ENCODE data around the gene KRT33B.

DNA sequence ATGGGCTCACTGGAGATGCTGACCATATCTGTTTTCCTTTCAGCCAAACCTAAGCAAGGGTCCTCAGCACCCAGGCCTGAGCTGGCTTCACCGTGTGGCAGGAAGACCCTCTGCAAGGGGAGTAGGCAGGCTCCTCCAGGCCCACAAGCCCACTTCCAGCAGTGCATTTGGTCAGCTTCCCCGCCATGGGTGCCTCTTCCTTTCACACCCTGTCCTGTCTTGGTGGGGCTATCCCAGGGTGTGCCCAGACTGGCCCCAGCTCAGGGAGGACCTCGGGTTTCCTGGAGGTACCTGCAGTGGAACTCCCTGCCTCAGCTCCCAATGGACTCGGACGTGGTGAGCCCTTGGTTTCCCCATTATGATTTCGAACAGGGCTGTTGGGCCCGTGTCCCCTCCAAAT, 41.4 kb downstream of the KRT33B start:
- TF ChIP-seq, protein P1, sequence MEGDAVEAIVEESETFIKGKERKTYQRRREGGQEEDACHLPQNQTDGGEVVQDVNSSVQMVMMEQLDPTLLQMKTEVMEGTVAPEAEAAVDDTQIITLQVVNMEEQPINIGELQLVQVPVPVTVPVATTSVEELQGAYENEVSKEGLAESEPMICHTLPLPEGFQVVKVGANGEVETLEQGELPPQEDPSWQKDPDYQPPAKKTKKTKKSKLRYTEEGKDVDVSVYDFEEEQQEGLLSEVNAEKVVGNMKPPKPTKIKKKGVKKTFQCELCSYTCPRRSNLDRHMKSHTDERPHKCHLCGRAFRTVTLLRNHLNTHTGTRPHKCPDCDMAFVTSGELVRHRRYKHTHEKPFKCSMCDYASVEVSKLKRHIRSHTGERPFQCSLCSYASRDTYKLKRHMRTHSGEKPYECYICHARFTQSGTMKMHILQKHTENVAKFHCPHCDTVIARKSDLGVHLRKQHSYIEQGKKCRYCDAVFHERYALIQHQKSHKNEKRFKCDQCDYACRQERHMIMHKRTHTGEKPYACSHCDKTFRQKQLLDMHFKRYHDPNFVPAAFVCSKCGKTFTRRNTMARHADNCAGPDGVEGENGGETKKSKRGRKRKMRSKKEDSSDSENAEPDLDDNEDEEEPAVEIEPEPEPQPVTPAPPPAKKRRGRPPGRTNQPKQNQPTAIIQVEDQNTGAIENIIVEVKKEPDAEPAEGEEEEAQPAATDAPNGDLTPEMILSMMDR (IDR thresholded peaks at IDR 0.05; ENCODE audit: low read length) = no peak
- TF ChIP-seq EZH2 (IDR thresholded peaks at IDR 0.05; ENCODE audit: borderline replicate concordance, low read length) = no peak
